ENCODE results near the gene HOXA1.

The HOXA1 gene

DNA sequence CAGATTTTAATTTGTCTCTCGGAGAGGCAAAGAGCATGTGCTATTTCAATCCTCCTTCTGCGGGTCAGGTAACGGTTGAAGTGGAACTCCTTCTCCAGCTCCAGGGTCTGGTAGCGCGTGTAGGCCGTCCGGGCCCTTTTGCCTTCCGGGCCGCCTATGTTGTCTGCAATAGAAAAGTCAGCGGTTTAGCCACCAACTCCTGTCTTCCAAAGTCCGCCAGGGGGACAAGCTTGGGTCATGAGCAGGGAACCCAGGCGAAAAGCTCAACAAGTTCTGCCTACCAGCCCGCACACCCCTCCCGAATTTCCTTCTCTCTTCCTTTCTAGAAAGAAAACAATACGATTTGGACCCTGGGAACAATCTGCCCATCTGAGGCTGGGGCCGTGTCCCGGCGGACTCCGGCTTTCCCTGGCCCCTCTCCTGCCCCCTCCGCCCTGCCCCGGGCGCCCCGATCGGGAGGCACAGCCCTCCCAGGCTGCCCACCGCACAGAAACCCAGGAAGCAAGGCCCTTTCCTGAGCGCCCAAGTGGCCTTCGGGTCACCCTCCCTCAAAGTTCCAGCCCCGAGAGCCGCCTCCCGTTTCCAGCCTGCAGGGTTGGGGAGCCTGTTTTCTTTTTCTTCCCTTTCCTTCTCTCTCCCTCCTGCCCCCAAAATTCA lies 46.3 kb upstream of the HOXA1 start:
- TF ChIP-seq CREB1 (IDR thresholded peaks at IDR 0.05; ENCODE audit: low read depth) (no peak), EP300 (IDR thresholded peaks at IDR 0.05; ENCODE audit: borderline replicate concordance) (no peak), RAD21 (IDR thresholded peaks at IDR 0.05; ENCODE audit: low read depth) (no peak), TEAD4 (IDR thresholded peaks at IDR 0.05) (no peak), ZBTB7A (IDR thresholded peaks at IDR 0.05; ENCODE audit: low read depth) (no peak), TCF12 (IDR thresholded peaks at IDR 0.05; ENCODE audit: low read depth) (no peak), EGR1 (IDR thresholded peaks at IDR 0.05) (no peak), FOXM1 (IDR thresholded peaks at IDR 0.05; ENCODE audit: borderline replicate concordance, low read depth) (no peak), NFIC (IDR thresholded peaks at IDR 0.05) (no peak), YY1 (IDR thresholded peaks at IDR 0.05; ENCODE audit: low read depth) (no peak), CEBPB (IDR thresholded peaks at IDR 0.05) (no peak), TAF1 (IDR thresholded peaks at IDR 0.05; ENCODE audit: low read depth) (no peak)
- TF ChIP-seq, protein P1, sequence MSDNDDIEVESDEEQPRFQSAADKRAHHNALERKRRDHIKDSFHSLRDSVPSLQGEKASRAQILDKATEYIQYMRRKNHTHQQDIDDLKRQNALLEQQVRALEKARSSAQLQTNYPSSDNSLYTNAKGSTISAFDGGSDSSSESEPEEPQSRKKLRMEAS (IDR thresholded peaks at IDR 0.05) = no peak
- TF ChIP-seq, protein P2, sequence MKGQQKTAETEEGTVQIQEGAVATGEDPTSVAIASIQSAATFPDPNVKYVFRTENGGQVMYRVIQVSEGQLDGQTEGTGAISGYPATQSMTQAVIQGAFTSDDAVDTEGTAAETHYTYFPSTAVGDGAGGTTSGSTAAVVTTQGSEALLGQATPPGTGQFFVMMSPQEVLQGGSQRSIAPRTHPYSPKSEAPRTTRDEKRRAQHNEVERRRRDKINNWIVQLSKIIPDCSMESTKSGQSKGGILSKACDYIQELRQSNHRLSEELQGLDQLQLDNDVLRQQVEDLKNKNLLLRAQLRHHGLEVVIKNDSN (IDR thresholded peaks at IDR 0.05) = no peak
- TF ChIP-seq, protein P3, sequence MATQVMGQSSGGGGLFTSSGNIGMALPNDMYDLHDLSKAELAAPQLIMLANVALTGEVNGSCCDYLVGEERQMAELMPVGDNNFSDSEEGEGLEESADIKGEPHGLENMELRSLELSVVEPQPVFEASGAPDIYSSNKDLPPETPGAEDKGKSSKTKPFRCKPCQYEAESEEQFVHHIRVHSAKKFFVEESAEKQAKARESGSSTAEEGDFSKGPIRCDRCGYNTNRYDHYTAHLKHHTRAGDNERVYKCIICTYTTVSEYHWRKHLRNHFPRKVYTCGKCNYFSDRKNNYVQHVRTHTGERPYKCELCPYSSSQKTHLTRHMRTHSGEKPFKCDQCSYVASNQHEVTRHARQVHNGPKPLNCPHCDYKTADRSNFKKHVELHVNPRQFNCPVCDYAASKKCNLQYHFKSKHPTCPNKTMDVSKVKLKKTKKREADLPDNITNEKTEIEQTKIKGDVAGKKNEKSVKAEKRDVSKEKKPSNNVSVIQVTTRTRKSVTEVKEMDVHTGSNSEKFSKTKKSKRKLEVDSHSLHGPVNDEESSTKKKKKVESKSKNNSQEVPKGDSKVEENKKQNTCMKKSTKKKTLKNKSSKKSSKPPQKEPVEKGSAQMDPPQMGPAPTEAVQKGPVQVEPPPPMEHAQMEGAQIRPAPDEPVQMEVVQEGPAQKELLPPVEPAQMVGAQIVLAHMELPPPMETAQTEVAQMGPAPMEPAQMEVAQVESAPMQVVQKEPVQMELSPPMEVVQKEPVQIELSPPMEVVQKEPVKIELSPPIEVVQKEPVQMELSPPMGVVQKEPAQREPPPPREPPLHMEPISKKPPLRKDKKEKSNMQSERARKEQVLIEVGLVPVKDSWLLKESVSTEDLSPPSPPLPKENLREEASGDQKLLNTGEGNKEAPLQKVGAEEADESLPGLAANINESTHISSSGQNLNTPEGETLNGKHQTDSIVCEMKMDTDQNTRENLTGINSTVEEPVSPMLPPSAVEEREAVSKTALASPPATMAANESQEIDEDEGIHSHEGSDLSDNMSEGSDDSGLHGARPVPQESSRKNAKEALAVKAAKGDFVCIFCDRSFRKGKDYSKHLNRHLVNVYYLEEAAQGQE (IDR thresholded peaks at IDR 0.05; ENCODE audit: low read depth) = no peak

DNA sequence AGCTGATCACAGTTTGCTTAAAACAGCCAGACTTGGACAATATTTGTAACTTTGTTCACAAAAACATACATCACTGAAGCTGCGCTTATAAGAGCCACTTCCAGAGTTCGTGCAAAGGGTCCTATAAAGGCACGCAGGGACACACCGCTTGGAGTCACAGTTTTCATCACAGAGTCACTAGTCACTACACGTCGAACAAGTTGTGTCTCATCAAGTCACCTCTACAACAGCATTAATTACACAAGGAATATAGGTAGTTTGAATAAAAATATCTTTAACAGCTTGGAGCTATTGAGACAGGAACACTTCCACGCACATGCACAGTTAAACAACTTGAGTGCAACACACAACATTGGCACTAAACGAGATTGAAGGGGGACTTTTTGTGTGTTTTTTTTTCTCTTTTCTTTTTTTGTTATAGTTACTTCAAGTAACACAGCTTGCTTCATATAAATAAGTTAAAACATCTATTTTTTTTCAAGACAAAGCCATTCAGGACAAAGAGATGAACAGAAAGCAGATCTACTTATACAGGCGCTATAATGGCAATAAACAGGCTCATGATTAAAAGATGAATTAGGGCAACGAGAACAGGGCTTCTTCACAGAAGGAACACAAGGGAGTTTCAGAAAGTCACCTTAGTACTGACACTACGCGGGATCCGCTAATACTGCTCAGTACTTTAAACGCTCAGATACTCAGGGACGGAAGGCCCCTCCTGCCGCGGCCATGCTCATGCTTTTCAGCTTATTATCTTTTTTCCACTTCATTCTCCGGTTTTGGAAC lies 45.5 kb upstream of the HOXA1 start:
- TF ChIP-seq TAF1 (IDR thresholded peaks at IDR 0.05; ENCODE audit: low read depth) = no peak

DNA sequence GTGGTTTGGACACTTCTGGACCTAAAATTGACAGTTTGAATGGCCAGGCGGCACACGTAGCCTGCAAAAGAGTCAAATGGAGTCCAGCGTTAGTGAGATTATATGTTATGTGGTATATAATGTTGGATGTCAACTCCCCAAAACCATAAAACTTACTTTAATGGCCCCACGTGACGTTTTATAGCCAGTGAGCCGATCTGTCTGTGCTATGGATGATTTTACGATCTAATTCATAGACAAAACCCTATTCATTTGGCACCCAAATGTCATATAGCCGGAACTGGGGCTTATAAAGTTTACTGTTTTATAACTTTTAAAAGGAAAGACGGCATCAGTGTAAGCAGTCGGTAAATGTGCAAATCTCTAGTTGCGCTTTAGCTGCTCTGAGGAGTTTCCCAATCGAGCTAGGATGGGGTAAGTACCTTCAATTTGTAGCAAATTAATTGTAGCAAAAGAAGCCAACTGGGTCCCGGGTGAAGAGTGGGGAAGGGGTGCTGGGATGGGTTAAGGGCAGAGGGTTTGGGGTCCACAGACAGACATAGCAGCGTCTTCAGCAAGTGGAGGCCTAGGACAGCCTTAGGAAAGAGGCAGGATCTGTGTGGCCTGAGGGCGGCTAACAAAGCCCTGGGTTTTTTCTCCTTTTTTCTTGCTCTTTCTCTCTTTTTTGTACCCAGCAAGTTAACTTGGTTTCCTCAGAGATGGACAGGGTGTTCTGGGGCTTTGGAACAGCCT lies 44.5 kb upstream of the HOXA1 start:
- TF ChIP-seq, protein P2 (IDR thresholded peaks at IDR 0.05) = no peak
- TF ChIP-seq CEBPB (IDR thresholded peaks at IDR 0.05) = no peak
- TF ChIP-seq TAF1 (IDR thresholded peaks at IDR 0.05; ENCODE audit: low read depth) = no peak
- no peak for TF ChIP-seq RAD21 (IDR thresholded peaks at IDR 0.05; ENCODE audit: low read depth)
- TF ChIP-seq ZBTB7A (IDR thresholded peaks at IDR 0.05; ENCODE audit: low read depth) = no peak
- TF ChIP-seq EP300 (IDR thresholded peaks at IDR 0.05; ENCODE audit: borderline replicate concordance) = no peak
- no peak for TF ChIP-seq CREB1 (IDR thresholded peaks at IDR 0.05; ENCODE audit: low read depth)
- TF ChIP-seq, protein P3 (IDR thresholded peaks at IDR 0.05; ENCODE audit: low read depth) = no peak
- TF ChIP-seq TCF12 (IDR thresholded peaks at IDR 0.05; ENCODE audit: low read depth) = no peak
- TF ChIP-seq EGR1 (IDR thresholded peaks at IDR 0.05) = no peak
- TF ChIP-seq YY1 (IDR thresholded peaks at IDR 0.05; ENCODE audit: low read depth) = no peak
- TF ChIP-seq, protein P1 (IDR thresholded peaks at IDR 0.05) = no peak
- no peak for TF ChIP-seq TEAD4 (IDR thresholded peaks at IDR 0.05)
- TF ChIP-seq NFIC (IDR thresholded peaks at IDR 0.05) = no peak
- TF ChIP-seq FOXM1 (IDR thresholded peaks at IDR 0.05; ENCODE audit: borderline replicate concordance, low read depth) = no peak

DNA sequence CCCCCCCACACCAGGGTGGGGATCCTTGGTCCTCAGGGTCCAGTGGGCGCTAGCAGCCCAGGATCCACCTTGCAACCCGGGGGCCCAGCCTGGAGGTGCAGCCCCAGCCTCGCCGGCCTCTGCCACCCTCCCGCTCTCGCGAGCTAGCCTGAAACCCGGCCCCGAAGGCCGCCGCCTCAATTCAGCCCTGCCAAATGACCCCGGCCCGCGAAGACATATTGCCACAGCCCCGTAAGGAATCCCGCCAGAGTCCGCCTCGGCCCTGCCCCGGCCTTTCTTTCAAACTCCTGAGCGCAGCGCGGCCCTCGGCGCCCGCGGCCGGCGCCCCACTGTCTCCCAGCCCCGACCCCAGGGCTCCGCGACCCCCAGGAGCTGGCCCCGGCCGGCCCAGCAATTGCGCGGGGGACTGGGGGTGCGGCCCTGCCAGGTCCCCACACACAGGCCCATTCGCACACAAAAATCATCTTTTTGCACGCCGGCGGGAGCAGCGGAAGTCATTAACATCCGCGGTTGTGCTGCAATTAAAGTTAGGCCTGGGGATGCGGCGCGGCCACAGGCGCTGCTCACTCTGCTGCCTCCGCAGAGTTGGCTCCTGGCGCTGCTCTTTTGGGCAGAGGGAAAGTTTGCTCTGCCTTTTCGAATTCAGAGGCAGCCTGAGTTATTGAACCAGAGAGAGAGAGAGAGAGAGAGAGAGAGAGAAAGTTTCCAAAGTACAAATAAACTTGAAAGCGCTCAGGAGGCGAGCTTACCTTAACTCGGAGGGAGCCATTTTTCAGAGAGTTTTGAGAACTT lies 43.7 kb upstream of the HOXA1 start:
- TF ChIP-seq TEAD4 (IDR thresholded peaks at IDR 0.05) = no peak
- no peak for TF ChIP-seq TCF12 (IDR thresholded peaks at IDR 0.05; ENCODE audit: low read depth)
- no peak for TF ChIP-seq EGR1 (IDR thresholded peaks at IDR 0.05)

DNA sequence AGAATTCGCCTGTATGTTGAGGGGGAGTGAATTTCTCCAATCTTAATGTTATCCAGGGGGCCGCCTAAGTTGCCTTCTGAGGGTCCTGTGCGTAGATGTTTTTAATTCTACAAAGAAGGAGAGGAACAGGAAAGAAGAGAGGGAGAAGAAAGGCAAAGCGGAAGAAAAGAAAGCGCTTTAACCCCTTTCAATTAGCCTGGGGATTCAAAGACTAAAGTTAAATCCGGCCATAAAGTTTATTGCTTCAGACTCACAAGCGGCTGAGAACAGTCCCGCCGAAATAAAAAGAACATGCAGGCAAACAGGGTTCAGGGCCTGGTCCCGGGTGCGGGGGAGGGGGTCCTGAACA lies 43.2 kb upstream of the HOXA1 start:
- TF ChIP-seq, protein P2 (IDR thresholded peaks at IDR 0.05) = no peak
- TF ChIP-seq RAD21 (IDR thresholded peaks at IDR 0.05; ENCODE audit: low read depth) (no peak), CEBPB (IDR thresholded peaks at IDR 0.05) (no peak), TCF12 (IDR thresholded peaks at IDR 0.05; ENCODE audit: low read depth) (no peak), TEAD4 (IDR thresholded peaks at IDR 0.05) (no peak), EGR1 (IDR thresholded peaks at IDR 0.05) (no peak), CREB1 (IDR thresholded peaks at IDR 0.05; ENCODE audit: low read depth) (no peak), ZBTB7A (IDR thresholded peaks at IDR 0.05; ENCODE audit: low read depth) (no peak), EP300 (IDR thresholded peaks at IDR 0.05; ENCODE audit: borderline replicate concordance) (no peak), NFIC (IDR thresholded peaks at IDR 0.05) (no peak), FOXM1 (IDR thresholded peaks at IDR 0.05; ENCODE audit: borderline replicate concordance, low read depth) (no peak), YY1 (IDR thresholded peaks at IDR 0.05; ENCODE audit: low read depth) (no peak)
- TF ChIP-seq, protein P3 (IDR thresholded peaks at IDR 0.05; ENCODE audit: low read depth) = no peak
- TF ChIP-seq, protein P1 (IDR thresholded peaks at IDR 0.05) = no peak

Data from Ishikawa (cell line).